Esophagus muscularis mucosa (tissue), 4 donors: ENCODE data around the gene HS1BP3. TPM values are rescaled to one million over a fixed set of nuclear protein-coding genes. Genes with fewer than 3 reads are reported as not detected.
A peak's percentile ranks its signal among the peaks of the same experiment; 100 is the strongest.

Experiments
- DNase-seq: peaks from one replicate; pipeline ENCODE4 v3.0.0-alpha.2; 2017; ENCODE audit errors: extremely low spot score
- H3K27ac ChIP-seq, 4 donors: fragments of 200-600 bp; sonication (generic); replicated peaks in 1 of 4; 1 replicate in 3 of 4; 2 replicates in 1 of 4; pipeline ENCODE4 v1.5.1; 2016 to 2019; ENCODE audit warnings: mild to moderate bottlenecking in 1 of 4
- H3K27me3 ChIP-seq, 4 donors: fragments of 200-600 bp; sonication (generic); one replicate each; pipeline versions ENCODE4 v1.5.1 to v1.6.0; 2016 to 2019
- H3K36me3 ChIP-seq, 4 donors: fragments of 200-600 bp; sonication (generic); one replicate each; pipeline ENCODE4 v1.5.1; 2016 to 2019
- H3K4me1 ChIP-seq, 4 donors: fragments of 200-600 bp; sonication (generic); one replicate each; pipeline ENCODE4 v1.5.1; 2016 to 2019
- H3K4me3 ChIP-seq, 4 donors: fragments of 200-600 bp; sonication (generic); 1 replicate in 2 of 4; 2 replicates in 2 of 4; pipeline ENCODE4 v1.5.1; 2016 to 2019; ENCODE audit warnings: mild to moderate bottlenecking in 4 of 4, moderate library complexity in 1 of 4
- H3K9me3 ChIP-seq, 4 donors: fragments of 200-600 bp; sonication (generic); 1 replicate in 3 of 4; 2 replicates in 1 of 4; pipeline ENCODE4 v1.5.1; 2016 to 2019
- EP300 ChIP-seq: sonication (generic); formaldehyde crosslinking; IDR thresholded peaks from one replicate; pipeline ENCODE4 v1.6.1; 2017; ENCODE audit warnings: antibody characterized with exemption
- POLR2A ChIP-seq: fragments of 450-650 bp; IDR thresholded peaks from one replicate; pipeline ENCODE4 v1.6.1; 2017; ENCODE audit warnings: antibody characterized with exemption, moderate library complexity, mild to moderate bottlenecking, low read depth
- POLR2AphosphoS5 ChIP-seq, 2 donors: sonication (generic); formaldehyde crosslinking; IDR thresholded peaks; one replicate each; pipeline ENCODE4 v1.6.1; 2017; ENCODE audit warnings: antibody characterized with exemption in 2 of 2
- WGBS: methylation state at CpG from one replicate; pipeline ENCODE4 v1.1.5; 2018; 5-methylcytosine and 5-hydroxymethylcytosine counted together
- intact Hi-C: fragments of 100-400 bp; cut with DNase I; formaldehyde crosslinking; loops from one replicate; pipeline ENCODE4 v1.15.1; 2023
- total RNA-seq, 4 donors: library from RNA; depleted of rRNA; stranded (reverse); fragments of >200 nt; gene quantifications; one replicate each; pipeline versions ENCODE4 v1.1.0 to v1.2.1, GENCODE V29; 2016
- TF ChIP-seq, protein P1 (sequence below), 3 experiments: fragments of 200-600 bp in 2 of 3; fragments of 450-650 bp in 1 of 3; sonication (generic) in 2 of 3; IDR thresholded peaks; one replicate each; pipeline ENCODE4 v1.5.1; 2017 to 2019; ENCODE audit warnings: antibody characterized with exemption in 3 of 3, mild to moderate bottlenecking in 2 of 3, moderate library complexity in 1 of 3

HS1BP3 gene
- total RNA-seq, 4 donors from 2014 or later, result 42.6 to 95.6 (median 60.0) TPM

DNA sequence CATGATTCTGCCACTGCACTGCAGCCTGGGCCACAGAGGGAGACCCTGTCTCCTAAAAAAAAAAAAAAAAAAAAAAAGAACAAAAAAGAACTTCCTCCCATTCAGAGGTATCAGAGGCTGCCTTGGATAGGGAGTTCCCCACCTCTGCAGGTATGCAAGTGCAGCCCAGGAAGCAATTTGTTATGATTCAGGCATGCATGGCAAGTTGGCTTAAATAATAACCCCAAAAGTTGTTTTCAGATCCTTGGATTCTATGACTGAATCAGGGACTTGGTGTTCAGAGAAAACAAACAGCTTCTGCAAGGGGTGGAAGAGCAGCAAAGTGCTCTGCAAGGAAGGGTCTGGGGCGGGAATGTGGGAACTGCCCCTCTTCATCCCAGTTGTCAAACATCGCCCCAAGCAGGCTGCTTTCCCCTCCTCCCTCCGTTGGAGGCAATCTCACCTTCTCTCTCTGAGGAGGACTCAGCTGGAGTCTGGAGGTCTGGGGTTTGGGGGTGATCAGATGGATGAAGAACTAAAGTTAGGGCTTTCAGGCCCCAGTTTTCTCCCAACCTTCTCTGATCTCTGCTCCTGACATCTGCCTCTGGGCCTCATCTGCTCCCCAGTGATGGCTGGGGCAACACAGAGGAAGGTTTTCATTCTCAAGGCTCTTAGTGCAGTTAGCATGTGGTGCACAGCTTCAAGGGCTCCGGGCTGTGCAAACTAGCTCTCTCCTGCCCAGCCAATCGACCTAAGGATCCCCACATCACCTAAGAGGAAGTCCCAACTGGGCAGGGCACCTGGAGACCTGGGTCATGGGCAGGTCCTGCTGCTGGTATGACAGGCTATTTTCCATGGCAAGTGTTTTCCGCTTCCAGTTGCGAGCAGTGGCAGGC, 12.5 kb upstream of the HS1BP3 start:
- H3K4me1 ChIP-seq, result peaks cover 18 to 49% (median 44%) of the 10 kb centered on the region in 4 donors
- no peaks in the 10 kb centered on the region for H3K36me3 ChIP-seq
- H3K4me3 ChIP-seq, result no peak overlapping the region
- TF ChIP-seq EP300 (no peak), POLR2AphosphoS5 (IDR thresholded peaks at IDR 0.05) (no peak), POLR2A (no peak)
- TF ChIP-seq, protein P1, sequence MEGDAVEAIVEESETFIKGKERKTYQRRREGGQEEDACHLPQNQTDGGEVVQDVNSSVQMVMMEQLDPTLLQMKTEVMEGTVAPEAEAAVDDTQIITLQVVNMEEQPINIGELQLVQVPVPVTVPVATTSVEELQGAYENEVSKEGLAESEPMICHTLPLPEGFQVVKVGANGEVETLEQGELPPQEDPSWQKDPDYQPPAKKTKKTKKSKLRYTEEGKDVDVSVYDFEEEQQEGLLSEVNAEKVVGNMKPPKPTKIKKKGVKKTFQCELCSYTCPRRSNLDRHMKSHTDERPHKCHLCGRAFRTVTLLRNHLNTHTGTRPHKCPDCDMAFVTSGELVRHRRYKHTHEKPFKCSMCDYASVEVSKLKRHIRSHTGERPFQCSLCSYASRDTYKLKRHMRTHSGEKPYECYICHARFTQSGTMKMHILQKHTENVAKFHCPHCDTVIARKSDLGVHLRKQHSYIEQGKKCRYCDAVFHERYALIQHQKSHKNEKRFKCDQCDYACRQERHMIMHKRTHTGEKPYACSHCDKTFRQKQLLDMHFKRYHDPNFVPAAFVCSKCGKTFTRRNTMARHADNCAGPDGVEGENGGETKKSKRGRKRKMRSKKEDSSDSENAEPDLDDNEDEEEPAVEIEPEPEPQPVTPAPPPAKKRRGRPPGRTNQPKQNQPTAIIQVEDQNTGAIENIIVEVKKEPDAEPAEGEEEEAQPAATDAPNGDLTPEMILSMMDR (IDR thresholded peaks at IDR 0.05), result no peak
- 59% methylated on average over 6 of the region's 7 CpGs for WGBS
- no peak for DNase-seq
- H3K9me3 ChIP-seq, result no peaks in the 10 kb centered on the region
- peaks cover 4 to 78% (median 35%) of the 10 kb centered on the region in 4 donors for H3K27me3 ChIP-seq
- intact Hi-C loops, result loop anchor here (2.0 to 10.0 kb wide), 3 partner anchors 161 to 449 kb away; partner anchors contain the start of gene LDAH
- no peak overlapping the region for H3K27ac ChIP-seq

DNA sequence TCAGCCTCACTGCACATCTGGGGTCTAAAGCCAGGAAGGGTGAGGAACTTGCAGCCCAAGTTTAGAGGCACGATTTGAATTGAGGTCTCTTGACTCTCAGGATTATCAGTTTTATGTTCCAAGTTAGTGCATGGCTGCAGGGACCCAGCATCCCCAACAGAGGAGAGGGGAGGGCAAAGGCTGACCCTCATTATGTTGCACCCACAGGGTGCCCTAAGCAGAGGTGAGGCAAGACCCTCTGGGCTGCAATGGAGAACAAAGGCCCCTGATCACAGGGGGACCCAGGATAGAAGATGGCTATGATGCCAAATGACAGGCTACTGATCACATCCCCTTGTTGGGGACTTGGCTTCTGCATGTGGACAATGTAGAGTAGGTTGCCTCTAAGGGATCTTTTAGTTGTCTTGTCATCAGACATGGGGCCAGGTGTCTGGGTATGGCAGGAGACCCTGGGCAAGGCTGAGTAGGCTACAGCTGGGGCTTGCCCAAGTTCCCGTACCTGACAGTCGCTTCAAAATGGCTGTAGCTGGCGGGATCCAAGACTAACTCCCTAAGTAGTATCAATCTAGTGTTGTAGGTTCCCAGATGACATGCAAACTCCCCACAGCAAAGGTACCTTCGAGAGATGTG, 11.5 kb upstream of the HS1BP3 start:
- no peak for DNase-seq
- Histone ChIP-seq H3K4me1 (peaks cover 15 to 42% (median 36%) of the 10 kb centered on the region in 4 donors), H3K9me3 (no peaks in the 10 kb centered on the region), H3K27me3 (peaks cover 4 to 68% (median 27%) of the 10 kb centered on the region in 4 donors), H3K36me3 (no peaks in the 10 kb centered on the region), H3K4me3 (no peak overlapping the region), H3K27ac (no peak overlapping the region)
- intact Hi-C loops, result loop anchor here (2.0 to 10.0 kb wide), 2 partner anchors 162 to 302 kb away; partner anchors contain the start of gene LDAH
- TF ChIP-seq, protein P1 (IDR thresholded peaks at IDR 0.05), result no peak
- TF ChIP-seq EP300, result no peak
- no peak for TF ChIP-seq POLR2A
- no peak for TF ChIP-seq POLR2AphosphoS5 (IDR thresholded peaks at IDR 0.05)
- 83% methylated on average over 3 of the region's 5 CpGs for WGBS

DNA sequence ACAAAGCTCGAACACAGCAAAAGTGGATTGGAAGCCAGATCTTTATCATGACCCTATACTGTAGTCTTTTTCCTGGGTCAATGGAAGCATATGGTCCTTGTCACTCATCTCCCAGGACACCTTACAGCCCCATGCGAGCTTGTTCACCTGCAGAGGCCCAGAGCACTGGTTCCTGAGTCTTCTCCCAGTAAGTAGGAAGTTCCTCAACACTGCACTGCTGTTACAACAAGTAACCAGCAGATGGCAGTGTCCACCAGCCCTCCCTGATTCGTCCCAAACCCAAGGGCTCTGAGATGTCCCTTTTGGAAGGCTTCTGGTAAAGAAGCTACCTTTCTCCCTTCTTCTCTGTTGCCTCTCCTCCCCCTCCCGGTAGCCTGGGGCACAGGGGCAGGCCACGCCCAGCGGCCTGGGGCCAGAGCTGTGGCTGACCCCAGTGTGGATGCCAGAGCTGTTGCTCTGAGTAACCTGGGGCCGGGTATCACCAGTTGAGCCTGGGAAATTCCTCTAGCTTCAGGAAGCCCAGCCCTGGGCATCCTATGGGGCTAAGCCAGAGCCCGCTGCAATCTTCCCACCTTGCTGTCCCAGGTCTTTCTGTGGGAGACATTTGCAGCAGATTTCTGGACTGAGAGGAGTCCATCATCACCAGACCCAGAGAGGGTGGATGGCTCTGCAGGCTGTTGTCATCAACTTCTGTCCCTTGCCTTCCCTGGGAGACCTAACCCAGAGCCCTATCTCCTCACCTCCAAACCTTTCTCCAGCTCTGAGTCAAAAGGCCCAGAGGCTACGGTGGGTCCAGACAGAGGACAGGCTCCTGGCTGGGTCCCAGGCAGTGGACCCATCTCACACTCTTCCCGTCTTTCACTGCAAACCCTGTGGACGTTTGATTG, 10.8 kb upstream of the HS1BP3 start:
- TF ChIP-seq POLR2A, result no peak
- peak in 1 of 2 donors; percentile 40 for TF ChIP-seq POLR2AphosphoS5 (IDR thresholded peaks at IDR 0.05)
- TF ChIP-seq, protein P1 (IDR thresholded peaks at IDR 0.05), result peak; percentile 93 to 98 (median 98)
- WGBS, result 24% methylated on average over 7 of the region's 11 CpGs
- no peaks in the 10 kb centered on the region for H3K36me3 ChIP-seq
- intact Hi-C loops, result loop anchor here (2.0 to 10.0 kb wide), 4 partner anchors 163 to 457 kb away; partner anchors contain the start of gene LDAH
- H3K4me1 ChIP-seq, result peaks cover 13 to 36% (median 31%) of the 10 kb centered on the region in 4 donors
- H3K4me3 ChIP-seq, result no peak overlapping the region
- no peak for DNase-seq
- H3K27me3 ChIP-seq, result peaks cover 4 to 62% (median 24%) of the 10 kb centered on the region in 4 donors
- no peaks in the 10 kb centered on the region for H3K9me3 ChIP-seq
- H3K27ac ChIP-seq, result no peak overlapping the region

DNA sequence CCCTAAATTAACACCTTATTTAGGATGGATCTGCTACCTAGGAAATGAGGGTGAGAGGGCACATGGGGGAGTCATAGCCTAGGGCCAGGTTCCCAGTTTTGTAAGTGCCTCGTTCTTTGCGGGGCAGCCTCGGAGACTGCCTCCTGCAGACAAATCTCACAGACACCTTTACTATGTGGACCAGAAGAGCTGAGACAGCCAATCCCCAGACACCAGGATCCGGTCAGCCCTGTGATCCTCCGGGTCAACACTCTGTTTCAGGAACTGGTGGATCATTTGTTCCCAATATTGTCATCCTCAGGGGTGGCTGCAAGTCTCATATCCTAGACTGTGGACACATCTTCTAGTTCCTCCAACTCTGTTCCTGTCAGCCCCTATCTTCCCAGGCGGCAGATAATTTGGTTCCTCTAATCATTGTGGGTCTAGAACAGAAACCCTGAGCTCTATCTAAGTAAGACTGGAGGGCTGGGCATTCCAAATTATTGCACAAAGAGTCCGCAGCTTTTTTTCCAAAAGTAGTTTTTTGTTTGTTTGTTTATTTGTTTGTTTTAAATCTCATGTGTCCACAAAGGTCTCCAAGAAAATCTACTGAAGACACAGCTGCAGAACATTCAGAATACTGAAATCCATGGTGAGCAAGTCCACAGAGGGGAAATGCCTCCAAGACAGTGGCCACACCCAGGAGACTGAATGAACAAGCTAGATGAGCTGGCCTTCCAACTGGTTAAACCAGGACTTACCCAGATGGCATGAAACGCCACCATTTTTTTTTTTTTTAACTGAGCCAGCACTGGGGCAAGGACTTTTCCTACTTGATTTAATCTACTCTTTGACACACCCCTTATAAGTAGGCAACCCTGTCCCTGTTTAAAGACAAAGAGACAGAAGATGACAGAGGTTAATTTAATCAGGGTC, 9.9 kb upstream of the HS1BP3 start:
- Histone ChIP-seq H3K27me3 (peaks cover 1 to 53% (median 18%) of the 10 kb centered on the region in 4 donors), H3K4me3 (no peak overlapping the region), H3K4me1 (peaks cover 4 to 27% (median 21%) of the 10 kb centered on the region in 4 donors), H3K36me3 (no peaks in the 10 kb centered on the region), H3K9me3 (no peaks in the 10 kb centered on the region), H3K27ac (no peak overlapping the region)
- no peak for DNase-seq
- TF ChIP-seq, protein P1 (IDR thresholded peaks at IDR 0.05), result no peak
- TF ChIP-seq EP300, result no peak
- TF ChIP-seq POLR2A, result no peak
- no peak for TF ChIP-seq POLR2AphosphoS5 (IDR thresholded peaks at IDR 0.05)
- intact Hi-C loops, result loop anchor here (2.0 to 10.0 kb wide), 3 partner anchors 164 to 458 kb away; partner anchors contain the start of gene LDAH
- 50% methylated on average over 8 of the region's 8 CpGs for WGBS
